Caco-2 (cell line): ENCODE data around the gene BABAM2. TPM values are rescaled to one million over a fixed set of nuclear protein-coding genes. Genes with fewer than 3 reads are reported as not detected.

Experiments used
- BruUV-seq: library from RNA; stranded (reverse); fragments of 400-500 nt; replicated peaks from 2 replicates; lab custom pipeline; 2021; lab: Mats Ljungman, UMichigan
- CTCF ChIA-PET: fragments of 300-600 bp; sonication (Branson Sonifier 250); formaldehyde crosslinking; loops from one replicate; lab custom pipeline; 2022; ENCODE audit warnings: antibody characterized with exemption; lab: Charles Lee
- POLR2A ChIA-PET: fragments of 300-600 bp; sonication (Branson Sonifier 250); formaldehyde crosslinking; loops from one replicate; lab custom pipeline; 2022; ENCODE audit warnings: antibody characterized with exemption; lab: Charles Lee
- DNase-seq, 2 experiments: peaks; one replicate each; pipeline versions ENCODE4 v3.0.0 to v3.0.0-alpha.2; 2020 to 2022
- H3K27me3 ChIP-seq: replicated peaks from 2 replicates; pipeline ENCODE4 v1.6.0; 2011; ENCODE audit warnings: low read length; ENCODE audit not compliant: control insufficient read depth, insufficient read depth
- H3K36me3 ChIP-seq: 2 replicates; pipeline ENCODE4 v1.5.1; 2011; ENCODE audit warnings: low read length; ENCODE audit not compliant: control insufficient read depth, insufficient read depth
- H3K4me1 ChIP-seq: fragments of 250-450 bp; sonication (Bioruptor Pico); 2 replicates; pipeline ENCODE4 v1.5.1; 2020; ENCODE audit warnings: mild to moderate bottlenecking
- H3K4me3 ChIP-seq: 2 replicates; pipeline ENCODE4 v1.5.1; 2011; ENCODE audit warnings: low read depth, mild to moderate bottlenecking, control low read depth, low read length
- H3K9me3 ChIP-seq: fragments of 250-450 bp; sonication (Bioruptor Pico); 2 replicates; pipeline ENCODE4 v1.5.1; 2020; ENCODE audit warnings: mild to moderate bottlenecking, moderate library complexity
- H3K27ac Mint-ChIP-seq: one replicate; pipeline ENCODE4 v1.8.0; 2022; ENCODE audit warnings: mixed read lengths; ENCODE audit not compliant: unreplicated experiment
- H3K27me3 Mint-ChIP-seq: one replicate; pipeline ENCODE4 v1.8.0; 2022; ENCODE audit warnings: mixed read lengths; ENCODE audit not compliant: insufficient read depth, unreplicated experiment
- H3K36me3 Mint-ChIP-seq: one replicate; pipeline ENCODE4 v1.8.0; 2022; ENCODE audit warnings: mild to moderate bottlenecking, mixed read lengths; ENCODE audit not compliant: insufficient read depth, unreplicated experiment
- H3K4me1 Mint-ChIP-seq: one replicate; pipeline ENCODE4 v1.8.0; 2022; ENCODE audit warnings: low read depth, mixed read lengths; ENCODE audit not compliant: unreplicated experiment
- H3K4me3 Mint-ChIP-seq: one replicate; pipeline ENCODE4 v1.8.0; 2022; ENCODE audit warnings: mild to moderate bottlenecking, moderate library complexity, mixed read lengths; ENCODE audit not compliant: unreplicated experiment
- H3K9me3 Mint-ChIP-seq: one replicate; pipeline ENCODE4 v1.8.0; 2022; ENCODE audit warnings: mixed read lengths; ENCODE audit not compliant: unreplicated experiment
- intact Hi-C: fragments of 100-400 bp; cut with micrococcal nuclease; formaldehyde crosslinking; loops from one replicate; pipeline ENCODE4 v1.10.0; 2022; ENCODE audit not compliant: unreplicated experiment
- total RNA-seq: library from RNA; stranded (reverse); gene quantifications from 2 replicates; pipeline ENCODE4 v1.2.3, GENCODE V29; 2022
- TF ChIP-seq, protein P1 (sequence below), 2 experiments: fragments of 200-600 bp in 1 of 2; IDR thresholded peaks; 1 replicate in 1 of 2; 2 replicates in 1 of 2; pipeline versions ENCODE4 v1.5.1 to v1.8.0; 2011 to 2022; ENCODE audit warnings: antibody characterized with exemption in 1 of 2, control low read depth in 1 of 2, inconsistent platforms in 1 of 2, low read depth in 1 of 2, low read length in 1 of 2, mild to moderate bottlenecking in 1 of 2, moderate library complexity in 1 of 2; ENCODE audit not compliant: insufficient read depth in 1 of 2, severe bottlenecking in 1 of 2, unreplicated experiment in 1 of 2

Gene BABAM2
- total RNA-seq, 1 experiment from 2014 or later = 57.3 TPM

DNA sequence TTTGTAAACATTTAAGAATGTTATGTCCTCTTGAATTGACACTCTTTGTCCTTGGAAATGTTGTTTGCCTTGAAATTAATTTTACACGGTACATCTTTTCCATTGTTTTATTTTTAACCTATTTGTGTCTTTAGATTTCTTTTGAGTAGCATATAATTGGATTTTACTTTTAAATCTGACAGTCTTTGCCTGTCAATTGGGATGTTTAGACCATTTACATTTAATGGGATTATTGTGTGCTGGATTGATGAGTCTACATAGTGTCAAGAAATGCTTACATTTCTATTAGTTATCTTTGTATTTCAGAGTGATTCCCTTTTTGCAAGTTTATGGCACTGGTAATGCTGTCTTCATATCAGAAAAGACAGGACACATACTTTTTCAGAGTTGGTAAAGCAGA is 61.5 kb downstream of the BABAM2 start:
- CTCF ChIA-PET = no interaction called here
- POLR2A ChIA-PET = no interaction called here
- Mint-ChIP-seq H3K36me3 (no peaks in the 10 kb centered on the region), H3K4me3 (no peak overlapping the region), H3K4me1 (peaks cover 11% of the 10 kb centered on the region), H3K9me3 (no peaks in the 10 kb centered on the region), H3K27me3 (no peaks in the 10 kb centered on the region), H3K27ac (no peak overlapping the region)
- Histone ChIP-seq H3K9me3 (peaks cover 6% of the 10 kb centered on the region; the same call in 1 of the 2 replicates), H3K36me3 (no peaks in the 10 kb centered on the region), H3K4me1 (peaks cover 15% of the 10 kb centered on the region), H3K27me3 (no peaks in the 10 kb centered on the region), H3K4me3 (no peak overlapping the region)
- no peak for DNase-seq
- TF ChIP-seq, protein P1, sequence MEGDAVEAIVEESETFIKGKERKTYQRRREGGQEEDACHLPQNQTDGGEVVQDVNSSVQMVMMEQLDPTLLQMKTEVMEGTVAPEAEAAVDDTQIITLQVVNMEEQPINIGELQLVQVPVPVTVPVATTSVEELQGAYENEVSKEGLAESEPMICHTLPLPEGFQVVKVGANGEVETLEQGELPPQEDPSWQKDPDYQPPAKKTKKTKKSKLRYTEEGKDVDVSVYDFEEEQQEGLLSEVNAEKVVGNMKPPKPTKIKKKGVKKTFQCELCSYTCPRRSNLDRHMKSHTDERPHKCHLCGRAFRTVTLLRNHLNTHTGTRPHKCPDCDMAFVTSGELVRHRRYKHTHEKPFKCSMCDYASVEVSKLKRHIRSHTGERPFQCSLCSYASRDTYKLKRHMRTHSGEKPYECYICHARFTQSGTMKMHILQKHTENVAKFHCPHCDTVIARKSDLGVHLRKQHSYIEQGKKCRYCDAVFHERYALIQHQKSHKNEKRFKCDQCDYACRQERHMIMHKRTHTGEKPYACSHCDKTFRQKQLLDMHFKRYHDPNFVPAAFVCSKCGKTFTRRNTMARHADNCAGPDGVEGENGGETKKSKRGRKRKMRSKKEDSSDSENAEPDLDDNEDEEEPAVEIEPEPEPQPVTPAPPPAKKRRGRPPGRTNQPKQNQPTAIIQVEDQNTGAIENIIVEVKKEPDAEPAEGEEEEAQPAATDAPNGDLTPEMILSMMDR (IDR thresholded peaks at IDR 0.05; ENCODE audit: insufficient read depth in 1 of 2, low read depth in 1 of 2, low read length in 1 of 2, severe bottlenecking in 1 of 2, unreplicated experiment in 1 of 2) = no peak
- intact Hi-C loops = no loop called here
- no TSS peak for BruUV-seq

DNA sequence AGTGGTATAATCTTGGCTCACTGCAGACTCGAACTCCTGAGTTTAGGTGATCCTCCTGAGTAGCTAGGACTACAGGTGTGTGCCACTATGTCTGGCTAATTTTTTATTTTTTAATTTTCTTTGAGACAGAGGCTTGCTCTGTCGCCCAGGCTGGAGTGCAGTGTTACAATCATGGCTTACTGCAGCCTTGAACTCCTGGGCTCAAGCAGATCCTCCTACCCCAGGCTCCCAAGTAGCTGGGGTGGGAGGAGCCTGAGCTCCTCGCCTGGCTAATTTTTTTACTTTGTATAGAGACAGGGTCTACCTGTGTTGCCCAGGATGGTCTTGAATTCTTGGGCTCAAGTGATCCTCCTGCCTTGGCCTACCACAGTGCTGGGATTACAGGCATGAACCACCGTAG is 62.5 kb downstream of the BABAM2 start:
- no peaks in the 10 kb centered on the region for H3K27me3 ChIP-seq
- H3K4me3 ChIP-seq = no peak overlapping the region
- Mint-ChIP-seq H3K27ac (no peak overlapping the region), H3K4me3 (no peak overlapping the region), H3K9me3 (no peaks in the 10 kb centered on the region), H3K27me3 (no peaks in the 10 kb centered on the region), H3K36me3 (peaks cover 3% of the 10 kb centered on the region), H3K4me1 (peaks cover 11% of the 10 kb centered on the region)
- peaks cover 6% of the 10 kb centered on the region; the same call in 1 of the 2 replicates for H3K9me3 ChIP-seq
- ChIA-PET POLR2A (no interaction called here), CTCF (no interaction called here)
- no TSS peak for BruUV-seq
- DNase-seq = no peak
- peaks cover 15% of the 10 kb centered on the region for H3K4me1 ChIP-seq
- TF ChIP-seq, protein P1 (IDR thresholded peaks at IDR 0.05; ENCODE audit: insufficient read depth in 1 of 2, low read depth in 1 of 2, low read length in 1 of 2, severe bottlenecking in 1 of 2, unreplicated experiment in 1 of 2) = no peak
- H3K36me3 ChIP-seq = no peaks in the 10 kb centered on the region
- intact Hi-C loops = no loop called here

DNA sequence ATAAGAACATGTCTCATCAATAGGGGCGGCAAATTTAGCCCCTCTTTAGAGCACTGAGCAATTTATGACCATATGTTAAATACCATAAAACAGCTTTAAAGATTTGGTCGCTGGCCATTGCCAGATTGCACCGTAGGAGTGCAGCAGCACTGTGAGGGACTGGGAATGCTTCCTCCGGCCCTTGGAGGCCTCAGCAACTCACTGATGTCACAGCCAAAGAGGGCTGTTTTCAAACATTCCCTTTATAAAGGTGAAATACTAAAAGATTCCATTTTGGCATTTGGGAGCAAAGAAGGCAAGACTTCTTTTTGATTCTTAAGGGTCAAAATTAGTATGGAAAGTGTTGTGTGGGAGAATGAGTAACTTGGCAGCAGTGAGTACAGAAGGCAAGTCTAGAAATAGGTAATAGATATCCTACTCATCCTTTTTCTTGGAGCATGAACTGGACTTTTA is 63.7 kb downstream of the BABAM2 start:
- no TSS peak for BruUV-seq
- peaks cover 6% of the 10 kb centered on the region; the same call in 1 of the 2 replicates for H3K9me3 ChIP-seq
- peaks cover 15% of the 10 kb centered on the region for H3K4me1 Mint-ChIP-seq
- no peaks in the 10 kb centered on the region for H3K9me3 Mint-ChIP-seq
- H3K27ac Mint-ChIP-seq = no peak overlapping the region
- H3K4me1 ChIP-seq = peaks cover 15% of the 10 kb centered on the region
- TF ChIP-seq, protein P1 (IDR thresholded peaks at IDR 0.05; ENCODE audit: insufficient read depth in 1 of 2, low read depth in 1 of 2, low read length in 1 of 2, severe bottlenecking in 1 of 2, unreplicated experiment in 1 of 2) = no peak
- intact Hi-C loops = no loop called here
- CTCF ChIA-PET = no interaction called here
- no peaks in the 10 kb centered on the region for H3K36me3 ChIP-seq
- DNase-seq = no peak
- no peak overlapping the region for H3K4me3 Mint-ChIP-seq
- POLR2A ChIA-PET = no interaction called here
- H3K27me3 Mint-ChIP-seq = no peaks in the 10 kb centered on the region
- H3K27me3 ChIP-seq = no peaks in the 10 kb centered on the region
- H3K36me3 Mint-ChIP-seq = peaks cover 6% of the 10 kb centered on the region
- H3K4me3 ChIP-seq = no peak overlapping the region
